HEK293 (cell line): ENCODE results near the gene PDCL3.

ENCODE experiments used
- CTCF ChIA-PET: fragments of 350-600 bp; formaldehyde crosslinking; extraction: SDS; loops from one replicate; lab custom pipeline; 2021; ENCODE audit warnings: antibody characterized with exemption; lab: Yijun Ruan, JAX
- POLR2A ChIA-PET: fragments of 300-600 bp; formaldehyde crosslinking; extraction: SDS; loops from one replicate; lab custom pipeline; 2020; ENCODE audit warnings: antibody characterized with exemption, inconsistent platforms; lab: Yijun Ruan, JAX
- H3K27ac ChIP-seq: fragments of 200-500 bp; sonication (Bioruptor generic); 2 replicates; pipeline ENCODE4 v1.5.1; 2014; ENCODE audit warnings: low read depth, low read length, control low read depth, inconsistent platforms; ENCODE audit errors: extremely low read depth
- H3K36me3 ChIP-seq, 2 experiments: fragments of 200-500 bp in 1 of 2; sonication (Bioruptor generic) in 1 of 2; 1 replicate in 1 of 2; 2 replicates in 1 of 2; pipeline ENCODE4 v1.5.1; 2014 to 2017; ENCODE audit warnings: inconsistent platforms in 2 of 2, low read length in 2 of 2; ENCODE audit not compliant: control insufficient read depth in 2 of 2, insufficient read depth in 1 of 2
- H3K4me1 ChIP-seq: fragments of 200-500 bp; sonication (Bioruptor generic); 2 replicates; pipeline ENCODE4 v1.5.1; 2014; ENCODE audit warnings: mild to moderate bottlenecking, low read length, inconsistent platforms; ENCODE audit not compliant: control insufficient read depth, insufficient read depth
- H3K4me3 ChIP-seq: 2 replicates; pipeline ENCODE4 v1.5.1; 2011; ENCODE audit warnings: low read depth, mild to moderate bottlenecking, control low read depth, low read length, moderate library complexity
- H3K9me3 ChIP-seq: fragments of 200-500 bp; sonication (Bioruptor generic); 2 replicates; pipeline ENCODE4 v1.5.1; 2014; ENCODE audit warnings: low read depth, low read length, inconsistent platforms; ENCODE audit not compliant: control insufficient read depth, insufficient read depth
- HOXA7 ChIP-seq: sonication (generic); formaldehyde crosslinking; IDR thresholded peaks from 2 replicates; pipeline ENCODE4 v1.8.1; 2022; ENCODE audit warnings: missing genetic modification reagents, borderline replicate concordance
- KLF10 ChIP-seq: fragments of 450-650 bp; IDR thresholded peaks from 2 replicates; pipeline ENCODE4 v1.5.1; 2018; ENCODE audit warnings: missing biosample characterization, mild to moderate bottlenecking, missing genetic modification characterization
- PRDM10 ChIP-seq: fragments of 450-650 bp; formaldehyde crosslinking; IDR thresholded peaks from 2 replicates; pipeline ENCODE4 v1.5.1; 2016; ENCODE audit warnings: missing biosample characterization, missing genetic modification characterization
- SP2 ChIP-seq: fragments of 450-650 bp; formaldehyde crosslinking; IDR thresholded peaks from 2 replicates; pipeline ENCODE4 v1.5.1; 2016; ENCODE audit warnings: missing biosample characterization, missing genetic modification characterization
- YY2 ChIP-seq: fragments of 450-650 bp; formaldehyde crosslinking; IDR thresholded peaks from 2 replicates; pipeline ENCODE4 v1.5.1; 2016; ENCODE audit warnings: missing biosample characterization, missing genetic modification characterization
- ZBTB44 ChIP-seq: fragments of 450-650 bp; IDR thresholded peaks from 2 replicates; pipeline ENCODE4 v1.5.1; 2018; ENCODE audit warnings: missing biosample characterization, mild to moderate bottlenecking, missing genetic modification characterization
- ZFP3 ChIP-seq: fragments of 450-650 bp; formaldehyde crosslinking; IDR thresholded peaks from 2 replicates; pipeline ENCODE4 v1.5.1; 2016; ENCODE audit warnings: low read depth, missing biosample characterization, missing genetic modification characterization
- ZNF140 ChIP-seq: fragments of 450-650 bp; formaldehyde crosslinking; IDR thresholded peaks from 2 replicates; pipeline ENCODE4 v1.5.1; 2016; ENCODE audit warnings: missing biosample characterization, missing genetic modification characterization
- ZNF223 ChIP-seq: fragments of 450-650 bp; formaldehyde crosslinking; IDR thresholded peaks from 2 replicates; pipeline ENCODE4 v1.5.1; 2016; ENCODE audit warnings: missing biosample characterization, missing genetic modification characterization
- ZNF24 ChIP-seq: fragments of 450-650 bp; formaldehyde crosslinking; IDR thresholded peaks from 2 replicates; pipeline ENCODE4 v1.5.1; 2016; ENCODE audit warnings: missing biosample characterization, missing genetic modification characterization
- ZNF362 ChIP-seq: fragments of 450-650 bp; formaldehyde crosslinking; IDR thresholded peaks from 2 replicates; pipeline ENCODE4 v1.5.1; 2016; ENCODE audit warnings: missing biosample characterization, missing genetic modification characterization
- ZNF521 ChIP-seq: fragments of 450-650 bp; formaldehyde crosslinking; IDR thresholded peaks from 2 replicates; pipeline ENCODE4 v1.5.1; 2017; ENCODE audit warnings: missing biosample characterization, mild to moderate bottlenecking, missing genetic modification characterization
- ZNF555 ChIP-seq: fragments of 450-650 bp; formaldehyde crosslinking; conservative IDR thresholded peaks from 2 replicates; pipeline ENCODE4 v1.5.1; 2017; ENCODE audit warnings: missing biosample characterization, mild to moderate bottlenecking, missing genetic modification characterization, inconsistent platforms
- ZNF645 ChIP-seq: fragments of 450-650 bp; formaldehyde crosslinking; IDR thresholded peaks from 2 replicates; pipeline ENCODE4; 2016; ENCODE audit warnings: missing biosample characterization, missing genetic modification characterization
- ZNF777 ChIP-seq: fragments of 450-650 bp; formaldehyde crosslinking; IDR thresholded peaks from 2 replicates; pipeline ENCODE4 v1.5.1; 2017; ENCODE audit warnings: missing biosample characterization, missing genetic modification characterization, borderline replicate concordance
- ZNF843 ChIP-seq: fragments of 450-650 bp; formaldehyde crosslinking; IDR thresholded peaks from 2 replicates; pipeline ENCODE4 v1.5.1; 2016; ENCODE audit warnings: missing biosample characterization, missing genetic modification characterization
- ZSCAN5A ChIP-seq: fragments of 450-650 bp; formaldehyde crosslinking; IDR thresholded peaks from 2 replicates; pipeline ENCODE4 v1.5.1; 2016; ENCODE audit warnings: missing biosample characterization, missing genetic modification characterization

PDCL3 gene

GRCh38 chr2:100603414-100603813 lies 40.6 kb downstream of the PDCL3 start:
- Histone ChIP-seq H3K4me3 (no peak overlapping the region), H3K4me1 (no peaks in the 10 kb centered on the region), H3K27ac (no peak overlapping the region), H3K9me3 (no peaks in the 10 kb centered on the region), H3K36me3 (no peaks in the 10 kb centered on the region)
- ChIA-PET CTCF (interaction anchor here (0.6 to 1.6 kb wide), 3 partner anchors 9 to 461 kb away, joined by 3 to 5 read pairs (median 3); no protein-coding TSS in a partner anchor), POLR2A (no interaction called here)
- TF ChIP-seq ZNF223 (tag by site-specific recombination) = no peak
- TF ChIP-seq ZNF555 = no peak
- TF ChIP-seq PRDM10 = peak; percentile 51; the same call in 1 of the 2 replicates

- CTCF ChIA-PET = interaction anchor here (0.5 to 0.9 kb wide), 7 partner anchors 10 to 1012 kb away, joined by 3 to 5 read pairs (median 3); no protein-coding TSS in a partner anchor
- Histone ChIP-seq H3K36me3 (no peaks in the 10 kb centered on the region), H3K4me3 (no peak overlapping the region), H3K27ac (no peak overlapping the region), H3K4me1 (no peaks in the 10 kb centered on the region), H3K9me3 (no peaks in the 10 kb centered on the region)
- POLR2A ChIA-PET = no interaction called here
- no peak for TF ChIP-seq ZNF843 (tag by site-specific recombination)
- peak; percentile 94 for TF ChIP-seq PRDM10
- TF ChIP-seq HOXA7 (CRISPR knock-in tag) = no peak
- no peak for TF ChIP-seq ZNF24
- TF ChIP-seq ZNF140 = no peak
- no peak for TF ChIP-seq ZNF777 (tag by site-specific recombination)
- no peak for TF ChIP-seq SP2 (tag by site-specific recombination)
- no peak for TF ChIP-seq ZSCAN5A (tag by site-specific recombination)
- TF ChIP-seq, all 188 proteins: peak for 1
These were observed 41.3 kb downstream of the PDCL3 start for GRCh38 chr2:100603948-100604633.

GRCh38 chr2:100606332-100606725 lies 43.5 kb downstream of the PDCL3 start:
- POLR2A ChIA-PET = no interaction called here
- H3K27ac ChIP-seq = no peak overlapping the region
- TF ChIP-seq YY2 (tag by site-specific recombination) (no peak), ZFP3 (tag by site-specific recombination) (no peak), ZBTB44 (tag by site-specific recombination) (no peak), KLF10 (tag by site-specific recombination) (no peak), ZNF843 (tag by site-specific recombination) (no peak), ZNF521 (tag by site-specific recombination) (no peak), ZNF24 (no peak), ZNF645 (tag by site-specific recombination) (no peak), ZNF362 (no peak)
- CTCF ChIA-PET = interaction anchor here (0.5 to 7.3 kb wide), 26 partner anchors 8 to 652 kb away, joined by 3 to 63 read pairs (median 4); no protein-coding TSS in a partner anchor
- H3K36me3 ChIP-seq = no peaks in the 10 kb centered on the region
- no peaks in the 10 kb centered on the region for H3K9me3 ChIP-seq
- no peaks in the 10 kb centered on the region for H3K4me1 ChIP-seq
- H3K4me3 ChIP-seq = no peak overlapping the region
